ENCODE measurements around the gene CACNA1G. TPM values are rescaled to one million over a fixed set of nuclear protein-coding genes. Genes with fewer than 3 reads are reported as not detected.

CACNA1G gene
- total RNA-seq, 1 experiment from 2014 or later = not detected

DNA sequence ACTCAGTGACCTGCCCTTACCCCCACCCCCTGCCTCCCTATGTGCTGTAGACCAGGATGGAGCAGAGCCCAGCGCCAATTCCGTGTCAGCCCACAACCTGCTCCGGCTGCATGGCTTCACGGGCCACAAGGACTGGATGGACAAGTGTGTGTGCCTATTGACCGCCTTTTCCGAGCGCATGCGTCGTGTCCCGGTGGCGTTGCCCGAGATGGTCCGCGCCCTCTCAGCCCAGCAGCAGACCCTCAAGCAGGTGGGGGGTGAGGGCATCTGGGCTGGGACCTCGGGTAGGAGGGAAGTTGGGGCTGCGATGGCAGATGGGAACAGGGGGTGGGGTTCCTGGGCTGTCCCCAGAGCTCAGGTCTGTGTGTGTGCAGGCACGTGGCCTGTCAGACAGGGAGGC is 6.3 kb upstream of the CACNA1G start:
- BruUV-seq (replicated peaks) = no TSS peak
- DNase-seq (ENCODE audit: unreplicated experiment) = no peak
- H3K4me1 Mint-ChIP-seq (ENCODE audit: insufficient read depth, unreplicated experiment) = no peaks in the 10 kb centered on the region
- TF ChIP-seq, protein P1, sequence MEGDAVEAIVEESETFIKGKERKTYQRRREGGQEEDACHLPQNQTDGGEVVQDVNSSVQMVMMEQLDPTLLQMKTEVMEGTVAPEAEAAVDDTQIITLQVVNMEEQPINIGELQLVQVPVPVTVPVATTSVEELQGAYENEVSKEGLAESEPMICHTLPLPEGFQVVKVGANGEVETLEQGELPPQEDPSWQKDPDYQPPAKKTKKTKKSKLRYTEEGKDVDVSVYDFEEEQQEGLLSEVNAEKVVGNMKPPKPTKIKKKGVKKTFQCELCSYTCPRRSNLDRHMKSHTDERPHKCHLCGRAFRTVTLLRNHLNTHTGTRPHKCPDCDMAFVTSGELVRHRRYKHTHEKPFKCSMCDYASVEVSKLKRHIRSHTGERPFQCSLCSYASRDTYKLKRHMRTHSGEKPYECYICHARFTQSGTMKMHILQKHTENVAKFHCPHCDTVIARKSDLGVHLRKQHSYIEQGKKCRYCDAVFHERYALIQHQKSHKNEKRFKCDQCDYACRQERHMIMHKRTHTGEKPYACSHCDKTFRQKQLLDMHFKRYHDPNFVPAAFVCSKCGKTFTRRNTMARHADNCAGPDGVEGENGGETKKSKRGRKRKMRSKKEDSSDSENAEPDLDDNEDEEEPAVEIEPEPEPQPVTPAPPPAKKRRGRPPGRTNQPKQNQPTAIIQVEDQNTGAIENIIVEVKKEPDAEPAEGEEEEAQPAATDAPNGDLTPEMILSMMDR (IDR thresholded peaks at IDR 0.05; ENCODE audit: unreplicated experiment) = no peak
- CTCF ChIA-PET = no interaction called here
- no peak overlapping the region for H3K4me3 Mint-ChIP-seq (ENCODE audit: unreplicated experiment)
- peaks cover 5% of the 10 kb centered on the region for H3K36me3 Mint-ChIP-seq (ENCODE audit: insufficient read depth, unreplicated experiment)
- POLR2A ChIA-PET = interaction anchor here (1.6 kb wide), 1 partner anchor 154 kb away, joined by 5 read pairs; the partner anchor contains the start of gene ANKRD40
- intact Hi-C loops (cut with micrococcal nuclease) = no loop called here
- H3K27me3 Mint-ChIP-seq (ENCODE audit: insufficient read depth, unreplicated experiment) = no peaks in the 10 kb centered on the region
- H3K27ac Mint-ChIP-seq (ENCODE audit: low read depth, unreplicated experiment) = no peak overlapping the region
- H3K9me3 Mint-ChIP-seq (ENCODE audit: unreplicated experiment) = no peaks in the 10 kb centered on the region

- Mint-ChIP-seq H3K9me3 (ENCODE audit: unreplicated experiment) (no peaks in the 10 kb centered on the region), H3K4me1 (ENCODE audit: insufficient read depth, unreplicated experiment) (no peaks in the 10 kb centered on the region), H3K4me3 (ENCODE audit: unreplicated experiment) (no peak overlapping the region), H3K27ac (ENCODE audit: low read depth, unreplicated experiment) (no peak overlapping the region), H3K36me3 (ENCODE audit: insufficient read depth, unreplicated experiment) (no peaks in the 10 kb centered on the region), H3K27me3 (ENCODE audit: insufficient read depth, unreplicated experiment) (peaks cover 2% of the 10 kb centered on the region)
- intact Hi-C loops (cut with micrococcal nuclease) = no loop called here
- ChIA-PET CTCF (interaction anchor here (0.6 to 1.2 kb wide), 2 partner anchors 69 to 198 kb away, joined by 4 to 5 read pairs; no protein-coding TSS in a partner anchor), POLR2A (interaction anchor here (1.0 kb wide), 1 partner anchor 33 kb away, joined by 3 read pairs; no protein-coding TSS in a partner anchor)
- TF ChIP-seq, protein P1 (IDR thresholded peaks at IDR 0.05; ENCODE audit: unreplicated experiment) = no peak
- no peak for DNase-seq (ENCODE audit: unreplicated experiment)
- no TSS peak for BruUV-seq (replicated peaks)
Measured at GRCh38 chr17:50556803-50557202, 3.7 kb upstream of the CACNA1G start.

- Mint-ChIP-seq H3K4me3 (ENCODE audit: unreplicated experiment) (no peak overlapping the region), H3K4me1 (ENCODE audit: insufficient read depth, unreplicated experiment) (no peaks in the 10 kb centered on the region), H3K27ac (ENCODE audit: low read depth, unreplicated experiment) (no peak overlapping the region), H3K9me3 (ENCODE audit: unreplicated experiment) (no peaks in the 10 kb centered on the region), H3K36me3 (ENCODE audit: insufficient read depth, unreplicated experiment) (no peaks in the 10 kb centered on the region), H3K27me3 (ENCODE audit: insufficient read depth, unreplicated experiment) (peaks cover 10% of the 10 kb centered on the region)
- TF ChIP-seq, protein P1 (IDR thresholded peaks at IDR 0.05; ENCODE audit: unreplicated experiment) = no peak
- no TSS peak for BruUV-seq (replicated peaks)
- ChIA-PET POLR2A (no interaction called here), CTCF (interaction anchor here (0.6 to 1.0 kb wide), 2 partner anchors 70 to 139 kb away, joined by 3 to 5 read pairs; no protein-coding TSS in a partner anchor)
- DNase-seq (ENCODE audit: unreplicated experiment) = no peak
- intact Hi-C loops (cut with micrococcal nuclease) = no loop called here
Measured at GRCh38 chr17:50557630-50558029, 2.9 kb upstream of the CACNA1G start.

DNA sequence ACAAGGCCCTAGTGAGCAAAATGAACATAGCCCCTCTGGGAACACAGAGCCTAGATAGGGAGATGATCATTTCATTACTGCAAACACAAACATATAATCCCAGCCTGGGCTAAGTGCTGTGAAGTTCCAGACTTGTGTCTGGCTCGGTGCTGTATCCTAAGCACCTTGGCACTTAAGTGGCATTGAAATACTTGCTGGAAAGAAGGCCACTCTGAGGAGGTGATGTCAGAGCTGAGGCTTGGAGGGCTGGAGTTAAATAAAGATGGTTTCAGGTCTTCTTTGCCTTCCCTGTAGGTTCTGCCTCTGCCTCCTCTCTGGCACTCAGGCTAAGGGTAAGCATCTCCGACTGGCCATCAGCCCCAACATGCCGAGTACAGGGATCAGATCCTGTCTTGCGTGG is 2.4 kb upstream of the CACNA1G start:
- H3K4me1 Mint-ChIP-seq (ENCODE audit: insufficient read depth, unreplicated experiment) = no peaks in the 10 kb centered on the region
- no peak for DNase-seq (ENCODE audit: unreplicated experiment)
- H3K4me3 Mint-ChIP-seq (ENCODE audit: unreplicated experiment) = no peak overlapping the region
- no TSS peak for BruUV-seq (replicated peaks)
- TF ChIP-seq, protein P1 (IDR thresholded peaks at IDR 0.05; ENCODE audit: unreplicated experiment) = no peak
- ChIA-PET CTCF (interaction anchor here (0.6 to 1.0 kb wide), 2 partner anchors 69 to 138 kb away, joined by 3 to 5 read pairs; no protein-coding TSS in a partner anchor), POLR2A (no interaction called here)
- H3K27ac Mint-ChIP-seq (ENCODE audit: low read depth, unreplicated experiment) = no peak overlapping the region
- H3K9me3 Mint-ChIP-seq (ENCODE audit: unreplicated experiment) = no peaks in the 10 kb centered on the region
- peaks cover 15% of the 10 kb centered on the region for H3K27me3 Mint-ChIP-seq (ENCODE audit: insufficient read depth, unreplicated experiment)
- no peaks in the 10 kb centered on the region for H3K36me3 Mint-ChIP-seq (ENCODE audit: insufficient read depth, unreplicated experiment)
- intact Hi-C loops (cut with micrococcal nuclease) = no loop called here

All from MCF 10A (cell line).